Measurements from ENCODE around the gene KRTAP9-4.
"Not testable (repeated sequence)": the region's sequence is repeated elsewhere in the genome, so short reads cannot be mapped to it uniquely, and the experiment has no call there.

The KRTAP9-4 gene

GRCh38 chr17:41249637-41250240 is at the start of gene KRTAP9-4:
Gene KRTAP9-4, plus strand, starts transcription at chr17:41249687. Its CDS starts 34 bp downstream, at chr17:41249721.
- H3K27me3 ChIP-seq (ENCODE audit: low read length); H3K9ac ChIP-seq (ENCODE audit: low read length); H3K9me3 ChIP-seq (ENCODE audit: insufficient read depth, low read length); H3K4me2 ChIP-seq (ENCODE audit: low read depth, low read length, poor library complexity, severe bottlenecking); H3K27ac ChIP-seq (ENCODE audit: low read depth, low read length); H2AFZ ChIP-seq (ENCODE audit: low read depth, low read length, severe bottlenecking); H3F3A ChIP-seq (ENCODE audit: insufficient read depth); H3K79me2 ChIP-seq (ENCODE audit: insufficient read depth, low read length); H3K36me3 ChIP-seq (ENCODE audit: low read length); H3K4me3 ChIP-seq (ENCODE audit: insufficient read depth, low read length, poor library complexity, severe bottlenecking); H4K20me1 ChIP-seq (ENCODE audit: low read depth, low read length); H3K9me2 ChIP-seq (replicated peaks; ENCODE audit: insufficient read depth, low read length): not testable (repeated sequence)

GRCh38 chr17:41211845-41212466 is 37.5 kb upstream of the KRTAP9-4 start:
- TF ChIP-seq EZH2phosphoT487 (conservative IDR thresholded peaks at IDR 0.05; ENCODE audit: low read length) (no peak), CTCF (IDR thresholded peaks at IDR 0.05; ENCODE audit: insufficient read depth, low read length, poor library complexity, severe bottlenecking) (no peak)
- Histone ChIP-seq H4K20me1 (ENCODE audit: low read depth, low read length) (no peaks in the 10 kb centered on the region), H3K27ac (ENCODE audit: low read depth, low read length) (no peak overlapping the region), H3F3A (ENCODE audit: insufficient read depth) (no peaks in the 10 kb centered on the region), H3K9ac (ENCODE audit: low read length) (no peak overlapping the region), H3K4me3 (ENCODE audit: insufficient read depth, low read length, poor library complexity, severe bottlenecking) (no peak overlapping the region), H3K9me2 (replicated peaks; ENCODE audit: insufficient read depth, low read length) (no peaks in the 10 kb centered on the region), H2AFZ (ENCODE audit: low read depth, low read length, severe bottlenecking) (no peak overlapping the region), H3K4me2 (ENCODE audit: low read depth, low read length, poor library complexity, severe bottlenecking) (no peak overlapping the region), H3K79me2 (ENCODE audit: insufficient read depth, low read length) (no peaks in the 10 kb centered on the region), H3K36me3 (ENCODE audit: low read length) (no peaks in the 10 kb centered on the region), H3K9me3 (ENCODE audit: insufficient read depth, low read length) (no peaks in the 10 kb centered on the region), H3K27me3 (ENCODE audit: low read length) (no peaks in the 10 kb centered on the region)

GRCh38 chr17:41212524-41213169 is 36.8 kb upstream of the KRTAP9-4 start:
- Histone ChIP-seq H3K36me3 (ENCODE audit: low read length) (no peaks in the 10 kb centered on the region), H4K20me1 (ENCODE audit: low read depth, low read length) (no peaks in the 10 kb centered on the region), H3F3A (ENCODE audit: insufficient read depth) (no peaks in the 10 kb centered on the region), H3K4me2 (ENCODE audit: low read depth, low read length, poor library complexity, severe bottlenecking) (no peak overlapping the region), H3K9me2 (replicated peaks; ENCODE audit: insufficient read depth, low read length) (no peaks in the 10 kb centered on the region), H3K27ac (ENCODE audit: low read depth, low read length) (no peak overlapping the region), H3K9me3 (ENCODE audit: insufficient read depth, low read length) (no peaks in the 10 kb centered on the region), H3K79me2 (ENCODE audit: insufficient read depth, low read length) (no peaks in the 10 kb centered on the region), H3K27me3 (ENCODE audit: low read length) (no peaks in the 10 kb centered on the region), H3K4me3 (ENCODE audit: insufficient read depth, low read length, poor library complexity, severe bottlenecking) (no peak overlapping the region), H3K9ac (ENCODE audit: low read length) (no peak overlapping the region), H2AFZ (ENCODE audit: low read depth, low read length, severe bottlenecking) (no peak overlapping the region)
- TF ChIP-seq CTCF (IDR thresholded peaks at IDR 0.05; ENCODE audit: insufficient read depth, low read length, poor library complexity, severe bottlenecking), result no peak
- TF ChIP-seq EZH2phosphoT487 (conservative IDR thresholded peaks at IDR 0.05; ENCODE audit: low read length), result no peak

GRCh38 chr17:41215681-41216080 is 33.8 kb upstream of the KRTAP9-4 start:
- no peak overlapping the region for H3K4me3 ChIP-seq (ENCODE audit: insufficient read depth, low read length, poor library complexity, severe bottlenecking)
- H3K9ac ChIP-seq (ENCODE audit: low read length), result no peak overlapping the region
- no peaks in the 10 kb centered on the region for H3K9me3 ChIP-seq (ENCODE audit: insufficient read depth, low read length)
- no peak overlapping the region for H2AFZ ChIP-seq (ENCODE audit: low read depth, low read length, severe bottlenecking)
- no peaks in the 10 kb centered on the region for H3K27me3 ChIP-seq (ENCODE audit: low read length)
- no peaks in the 10 kb centered on the region for H3K9me2 ChIP-seq (replicated peaks; ENCODE audit: insufficient read depth, low read length)
- TF ChIP-seq EZH2phosphoT487 (conservative IDR thresholded peaks at IDR 0.05; ENCODE audit: low read length), result no peak
- TF ChIP-seq CTCF (IDR thresholded peaks at IDR 0.05; ENCODE audit: insufficient read depth, low read length, poor library complexity, severe bottlenecking), result no peak
- H3K27ac ChIP-seq (ENCODE audit: low read depth, low read length), result no peak overlapping the region
- no peaks in the 10 kb centered on the region for H4K20me1 ChIP-seq (ENCODE audit: low read depth, low read length)
- H3F3A ChIP-seq (ENCODE audit: insufficient read depth), result no peaks in the 10 kb centered on the region
- no peaks in the 10 kb centered on the region for H3K79me2 ChIP-seq (ENCODE audit: insufficient read depth, low read length)
- no peaks in the 10 kb centered on the region for H3K36me3 ChIP-seq (ENCODE audit: low read length)
- H3K4me2 ChIP-seq (ENCODE audit: low read depth, low read length, poor library complexity, severe bottlenecking), result no peak overlapping the region

Data from SU-DHL-6 (cell line).